Astrocyte (in vitro differentiated cells and primary cell): Measurements from ENCODE around the gene TTYH1.

Source experiments
- CTCF ChIP-seq: IDR thresholded peaks from 2 replicates; pipeline ENCODE4 v1.5.1; 2011; ENCODE audit warnings: low read depth, mild to moderate bottlenecking, inconsistent platforms, low read length, moderate library complexity; ENCODE audit not compliant: insufficient read depth
- EZH2 ChIP-seq: IDR thresholded peaks from 2 replicates; pipeline ENCODE4 v1.6.1; 2012; ENCODE audit warnings: mild to moderate bottlenecking, low read length, inconsistent platforms; ENCODE audit not compliant: insufficient read depth

DNA sequence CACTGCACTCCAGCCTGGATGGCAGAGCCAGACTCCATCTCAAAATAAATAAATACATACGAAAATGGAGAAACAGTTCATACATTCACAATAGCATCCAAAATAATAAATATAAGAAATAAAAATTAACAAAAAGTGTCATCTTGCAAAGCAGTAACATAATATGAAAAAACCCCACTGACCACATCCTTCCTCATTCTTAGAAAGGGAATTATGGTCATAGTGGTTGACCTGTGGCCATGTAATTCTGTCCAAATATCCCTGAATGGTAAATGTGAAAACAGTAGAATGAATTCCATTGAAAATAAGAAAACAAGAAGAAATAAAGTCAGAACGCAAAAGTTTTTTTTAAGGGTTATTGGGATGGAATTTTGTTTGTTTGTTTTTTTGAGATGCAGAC is 64.8 kb downstream of the TTYH1 start:
- no peak for TF ChIP-seq CTCF
- TF ChIP-seq EZH2: no peak
